Hepatocyte (in vitro differentiated cells): Measurements from ENCODE around the gene SPINK14. TPM values are rescaled to one million over a fixed set of nuclear protein-coding genes. Genes with fewer than 3 reads are reported as not detected.
A peak's percentile ranks its signal among the peaks of the same experiment; 100 is the strongest.

Source experiments
- DNase-seq: peaks from one replicate; pipeline ENCODE4 v3.0.0-alpha.2; 2016; ENCODE audit warnings: low spot score
- H2AFZ ChIP-seq: fragments of 200-600 bp; sonication (generic); 2 replicates; pipeline ENCODE4 v1.6.0; 2016; ENCODE audit warnings: antibody characterized with exemption, mild to moderate bottlenecking
- H3K27ac ChIP-seq: fragments of 200-600 bp; sonication (generic); 2 replicates; pipeline ENCODE4 v1.5.1; 2016; ENCODE audit warnings: mild to moderate bottlenecking
- H3K27me3 ChIP-seq: fragments of 200-600 bp; sonication (generic); 2 replicates; pipeline ENCODE4 v1.6.1; 2016
- H3K36me3 ChIP-seq: fragments of 200-600 bp; sonication (generic); replicated peaks from 2 replicates; pipeline ENCODE4 v1.5.1; 2016; ENCODE audit warnings: low read depth; ENCODE audit not compliant: insufficient read depth
- H3K4me1 ChIP-seq: fragments of 200-600 bp; sonication (generic); 2 replicates; pipeline ENCODE4 v1.5.1; 2016; ENCODE audit warnings: mild to moderate bottlenecking, moderate library complexity; ENCODE audit not compliant: insufficient read depth
- H3K4me2 ChIP-seq: fragments of 200-600 bp; sonication (generic); 2 replicates; pipeline ENCODE4 v1.6.0; 2016
- H3K4me3 ChIP-seq: fragments of 200-600 bp; sonication (generic); 2 replicates; pipeline ENCODE4 v1.5.1; 2016; ENCODE audit warnings: mild to moderate bottlenecking
- H3K79me2 ChIP-seq: fragments of 200-600 bp; sonication (generic); 2 replicates; pipeline ENCODE4 v1.6.0; 2017; ENCODE audit warnings: mild to moderate bottlenecking
- H3K9me2 ChIP-seq: fragments of 200-600 bp; sonication (generic); replicated peaks from 2 replicates; pipeline ENCODE4 v1.6.0; 2017; ENCODE audit warnings: mild to moderate bottlenecking; ENCODE audit not compliant: insufficient read depth
- H3K9me3 ChIP-seq: fragments of 200-600 bp; sonication (generic); 2 replicates; pipeline ENCODE4 v1.5.1; 2016; ENCODE audit warnings: low read depth, mild to moderate bottlenecking
- H4K20me1 ChIP-seq: fragments of 200-600 bp; sonication (generic); 2 replicates; pipeline ENCODE4 v1.6.0; 2016; ENCODE audit warnings: mild to moderate bottlenecking; ENCODE audit not compliant: insufficient read depth, poor library complexity, severe bottlenecking
- CTCF ChIP-seq: fragments of 200-600 bp; sonication (generic); IDR thresholded peaks from 2 replicates; pipeline ENCODE4 v1.5.1; 2016; ENCODE audit warnings: antibody characterized with exemption, mild to moderate bottlenecking; ENCODE audit not compliant: poor library complexity
- EZH2 ChIP-seq: fragments of 200-600 bp; sonication (generic); IDR thresholded peaks from 2 replicates; pipeline ENCODE4 v1.6.1; 2016; ENCODE audit warnings: antibody characterized with exemption, mild to moderate bottlenecking, borderline replicate concordance
- EZH2phosphoT487 ChIP-seq: fragments of 200-600 bp; sonication (generic); IDR thresholded peaks from one replicate; pipeline ENCODE4 v1.6.1; 2018; ENCODE audit warnings: antibody characterized with exemption, mild to moderate bottlenecking, low read depth, moderate library complexity; ENCODE audit not compliant: unreplicated experiment, severe bottlenecking
- WGBS: methylation state at CpG from one replicate; pipeline ENCODE4 v1.1.6; 2016; ENCODE audit warnings: low lambda C conversion rate; ENCODE audit errors: missing lambda C conversion rate; 5-methylcytosine and 5-hydroxymethylcytosine counted together
- polyA plus RNA-seq: library from polyadenylated mRNA; unstranded; fragments of >200 nt; fragmentation: Nextera tagmentation; extraction: Ambion mirVana; gene quantifications from 2 replicates; pipeline ENCODE4 v1.2.1, GENCODE V29; 2016
- total RNA-seq: library from RNA; depleted of rRNA; stranded (reverse); fragments of >200 nt; gene quantifications from 2 replicates; pipeline ENCODE4 v1.2.3, GENCODE V29; 2014

Gene SPINK14
- total RNA-seq (not detected in 2 replicates), polyA plus RNA-seq (not detected in 2 replicates)

GRCh38 chr5:148168246-148168645 is at the start of gene SPINK14:
Gene SPINK14, plus strand, starts transcription at chr5:148168546. Its CDS starts 1,187 bp downstream, at chr5:148169733.
- H3K36me3 ChIP-seq: no peaks in the 10 kb centered on the region
- no peak for TF ChIP-seq EZH2phosphoT487
- no peaks in the 10 kb centered on the region for H3K79me2 ChIP-seq
- H3K4me3 ChIP-seq: no peak within 1 kb of the TSS
- 93% methylated on average over 1 of the region's 1 CpG for WGBS
- H3K9me2 ChIP-seq: no peaks in the 10 kb centered on the region
- H3K27me3 ChIP-seq: no peaks in the 10 kb centered on the region
- H2AFZ ChIP-seq: no peak within 1 kb of the TSS
- DNase-seq: no peak
- no peaks in the 10 kb centered on the region for H4K20me1 ChIP-seq
- no peaks in the 10 kb centered on the region for H3K9me3 ChIP-seq
- H3K4me1 ChIP-seq: peaks cover 7% of the 10 kb centered on the region
- H3K27ac ChIP-seq: no peak within 1 kb of the TSS
- H3K4me2 ChIP-seq: no peak within 1 kb of the TSS

- no peaks in the 10 kb centered on the region for H3K9me3 ChIP-seq
- no peaks in the 10 kb centered on the region for H3K36me3 ChIP-seq
- no peaks in the 10 kb centered on the region for H3K4me1 ChIP-seq
- H4K20me1 ChIP-seq: no peaks in the 10 kb centered on the region
- H3K27me3 ChIP-seq: no peaks in the 10 kb centered on the region
- DNase-seq: no peak
- no peaks in the 10 kb centered on the region for H3K9me2 ChIP-seq
- 85% methylated on average over 3 of the region's 3 CpGs for WGBS
- no peaks in the 10 kb centered on the region for H3K79me2 ChIP-seq
- no peak overlapping the region for H3K4me2 ChIP-seq
- TF ChIP-seq CTCF (no peak), EZH2phosphoT487 (no peak), EZH2 (no peak)
- H2AFZ ChIP-seq: no peak overlapping the region
- no peak overlapping the region for H3K4me3 ChIP-seq
- H3K27ac ChIP-seq: no peak overlapping the region
These were observed 48.0 kb upstream of the SPINK14 start for GRCh38 chr5:148120317-148120716.

GRCh38 chr5:148125641-148126040 is 42.7 kb upstream of the SPINK14 start:
- no peaks in the 10 kb centered on the region for H3K9me3 ChIP-seq
- H3K4me1 ChIP-seq: no peaks in the 10 kb centered on the region
- H3K4me2 ChIP-seq: no peak overlapping the region
- H3K4me3 ChIP-seq: no peak overlapping the region
- WGBS: 77% methylated on average over 3 of the region's 3 CpGs
- H3K9me2 ChIP-seq: no peaks in the 10 kb centered on the region
- DNase-seq: peak; percentile 13
- H3K27me3 ChIP-seq: no peaks in the 10 kb centered on the region
- no peak overlapping the region for H3K27ac ChIP-seq
- H4K20me1 ChIP-seq: no peaks in the 10 kb centered on the region
- H3K36me3 ChIP-seq: no peaks in the 10 kb centered on the region
- TF ChIP-seq EZH2phosphoT487 (no peak), CTCF (no peak), EZH2 (no peak)
- H3K79me2 ChIP-seq: no peaks in the 10 kb centered on the region
- no peak overlapping the region for H2AFZ ChIP-seq

GRCh38 chr5:148135091-148136048 is 33.0 kb upstream of the SPINK14 start:
- DNase-seq: no peak
- H3K27me3 ChIP-seq: no peaks in the 10 kb centered on the region
- no peaks in the 10 kb centered on the region for H3K79me2 ChIP-seq
- TF ChIP-seq EZH2: no peak
- no peak for TF ChIP-seq CTCF
- TF ChIP-seq EZH2phosphoT487: no peak
- no peaks in the 10 kb centered on the region for H3K9me2 ChIP-seq
- H3K4me2 ChIP-seq: peak overlapping the region; percentile 49
- H4K20me1 ChIP-seq: no peaks in the 10 kb centered on the region
- H3K9me3 ChIP-seq: no peaks in the 10 kb centered on the region
- peak overlapping the region; percentile 58 for H3K27ac ChIP-seq
- no peaks in the 10 kb centered on the region for H3K36me3 ChIP-seq
- WGBS: 72% methylated on average over 5 of the region's 5 CpGs
- peaks cover 5% of the 10 kb centered on the region for H3K4me1 ChIP-seq
- H2AFZ ChIP-seq: no peak overlapping the region
- no peak overlapping the region for H3K4me3 ChIP-seq
